Endodermal cell (in vitro differentiated cells): ENCODE measurements around the gene ITGB7. TPM values are rescaled to one million over a fixed set of nuclear protein-coding genes. Genes with fewer than 3 reads are reported as not detected.

Experiments
- DNase-seq: peaks from one replicate; pipeline ENCODE4 v3.0.0-alpha.2; 2017
- H3K27ac ChIP-seq: 2 replicates; pipeline ENCODE4 v1.5.1; 2013; ENCODE audit warnings: mild to moderate bottlenecking, low read depth, low read length, moderate library complexity
- H3K27me3 ChIP-seq: 2 replicates; pipeline ENCODE4 v1.6.1; 2013; ENCODE audit warnings: mild to moderate bottlenecking, low read length, moderate library complexity; ENCODE audit not compliant: insufficient read depth, control insufficient read depth, poor library complexity, severe bottlenecking
- H3K36me3 ChIP-seq: 2 replicates; pipeline ENCODE4 v1.7.0; 2013; ENCODE audit warnings: mild to moderate bottlenecking, low read length, moderate library complexity; ENCODE audit not compliant: control insufficient read depth, insufficient read depth
- H3K4me1 ChIP-seq: one replicate; pipeline ENCODE4 v1.7.0; 2013; ENCODE audit warnings: low read length; ENCODE audit not compliant: control insufficient read depth, insufficient read depth
- H3K4me3 ChIP-seq: 2 replicates; pipeline ENCODE4 v1.5.1; 2013; ENCODE audit warnings: mild to moderate bottlenecking, low read length, moderate library complexity
- H3K9ac ChIP-seq: 2 replicates; pipeline ENCODE4 v1.6.1; 2013; ENCODE audit warnings: mild to moderate bottlenecking, low read length, moderate library complexity; ENCODE audit not compliant: poor library complexity, severe bottlenecking; ENCODE audit errors: extremely low read depth
- H3K9me3 ChIP-seq: 2 replicates; pipeline ENCODE4 v1.6.1; 2013; ENCODE audit warnings: mild to moderate bottlenecking, low read length, moderate library complexity; ENCODE audit not compliant: control insufficient read depth
- H3K27ac Mint-ChIP-seq: 2 replicates; pipeline ENCODE4 v1.8.0; 2020; ENCODE audit warnings: mixed read lengths
- H3K27me3 Mint-ChIP-seq: 2 replicates; pipeline ENCODE4 v1.8.0; 2021; ENCODE audit warnings: mild to moderate bottlenecking, mixed read lengths; ENCODE audit not compliant: insufficient read depth
- H3K36me3 Mint-ChIP-seq: 2 replicates; pipeline ENCODE4 v1.8.0; 2020; ENCODE audit warnings: low read depth, mixed read lengths
- H3K4me1 Mint-ChIP-seq: 2 replicates; pipeline ENCODE4 v1.8.0; 2020; ENCODE audit warnings: mixed read lengths
- H3K4me3 Mint-ChIP-seq: 2 replicates; pipeline ENCODE4 v1.8.0; 2020; ENCODE audit warnings: mild to moderate bottlenecking, moderate library complexity, mixed read lengths
- H3K9me3 Mint-ChIP-seq: 2 replicates; pipeline ENCODE4 v1.8.0; 2020; ENCODE audit warnings: mild to moderate bottlenecking, mixed read lengths
- CTCF ChIP-seq: fragments of 200-600 bp; sonication (generic); conservative IDR thresholded peaks from 2 replicates; pipeline ENCODE4 v1.5.0; 2021; ENCODE audit warnings: antibody characterized with exemption, mild to moderate bottlenecking
- WGBS, 2 experiments: methylation state at CpG; one replicate each; pipeline versions ENCODE4 v1.1.5 to v1.1.7; 2013; ENCODE audit warnings: missing lambda C conversion rate in 2 of 2, mixed read lengths in 1 of 2; ENCODE audit not compliant: insufficient coverage in 1 of 2, insufficient read length in 1 of 2; 5-methylcytosine and 5-hydroxymethylcytosine counted together
- total RNA-seq, 2 donors: library from RNA; stranded (reverse); fragmentation: NEBNext Ultra II Directional in 1 of 2; extraction: Animal tissue kit (Norgen Biotek cat#: 25700) in 1 of 2; gene quantifications; 2 replicates in 1 of 2; 3 replicates in 1 of 2; pipeline ENCODE4 v1.2.1, GENCODE V29; 2021

Gene ITGB7
- total RNA-seq, 2 donors from 2014 or later: 1.4 TPM

- peaks cover 15% of the 10 kb centered on the region for H3K27me3 Mint-ChIP-seq
- no peak overlapping the region for H3K9ac ChIP-seq
- H3K4me3 ChIP-seq: no peak overlapping the region
- H3K36me3 Mint-ChIP-seq: peaks cover 24% of the 10 kb centered on the region
- H3K4me1 ChIP-seq: peaks cover 9% of the 10 kb centered on the region
- H3K9me3 Mint-ChIP-seq: no peaks in the 10 kb centered on the region
- no peak for TF ChIP-seq CTCF
- H3K4me1 Mint-ChIP-seq: peaks cover 55% of the 10 kb centered on the region
- H3K27me3 ChIP-seq: peaks cover 14% of the 10 kb centered on the region
- no peak overlapping the region for H3K4me3 Mint-ChIP-seq
- DNase-seq: peak; percentile 69
- no peaks in the 10 kb centered on the region for H3K36me3 ChIP-seq
- WGBS, 2 experiments: 86 to 87% methylated on average over 4 to 5 of the region's 5 CpGs
- H3K9me3 ChIP-seq: no peaks in the 10 kb centered on the region
- H3K27ac Mint-ChIP-seq: no peak overlapping the region
- H3K27ac ChIP-seq: no peak overlapping the region
Measured at GRCh38 chr12:53214221-53214620, 7.2 kb upstream of the ITGB7 start.

GRCh38 chr12:53213348-53213747 lies 6.3 kb upstream of the ITGB7 start:
- Mint-ChIP-seq H3K36me3 (peaks cover 24% of the 10 kb centered on the region), H3K9me3 (no peaks in the 10 kb centered on the region), H3K4me3 (no peak overlapping the region), H3K27me3 (peaks cover 9% of the 10 kb centered on the region), H3K27ac (no peak overlapping the region), H3K4me1 (peaks cover 49% of the 10 kb centered on the region)
- no peak overlapping the region for H3K4me3 ChIP-seq
- no peak overlapping the region for H3K9ac ChIP-seq
- TF ChIP-seq CTCF: peak; percentile 98
- H3K4me1 ChIP-seq: peaks cover 6% of the 10 kb centered on the region
- DNase-seq: peak; percentile 98
- no peaks in the 10 kb centered on the region for H3K9me3 ChIP-seq
- H3K27me3 ChIP-seq: peaks cover 6% of the 10 kb centered on the region
- 10 to 18% methylated on average over 6 to 14 of the region's 14 CpGs for WGBS, 2 experiments
- H3K36me3 ChIP-seq: no peaks in the 10 kb centered on the region
- no peak overlapping the region for H3K27ac ChIP-seq

- Mint-ChIP-seq H3K36me3 (peaks cover 24% of the 10 kb centered on the region), H3K27ac (no peak overlapping the region), H3K4me1 (peaks cover 45% of the 10 kb centered on the region), H3K9me3 (no peaks in the 10 kb centered on the region), H3K4me3 (no peak overlapping the region), H3K27me3 (peaks cover 5% of the 10 kb centered on the region)
- H3K27me3 ChIP-seq: peaks cover 2% of the 10 kb centered on the region
- no peak overlapping the region for H3K4me3 ChIP-seq
- peaks cover 6% of the 10 kb centered on the region for H3K4me1 ChIP-seq
- no peak for DNase-seq
- no peaks in the 10 kb centered on the region for H3K36me3 ChIP-seq
- no peak for TF ChIP-seq CTCF
- 51 to 57% methylated on average over 8 to 12 of the region's 12 CpGs for WGBS, 2 experiments
- H3K27ac ChIP-seq: no peak overlapping the region
- no peaks in the 10 kb centered on the region for H3K9me3 ChIP-seq
- H3K9ac ChIP-seq: no peak overlapping the region
Measured at GRCh38 chr12:53212931-53213330, 5.9 kb upstream of the ITGB7 start.
